ENCODE results near the gene GHR. TPM values are rescaled to one million over a fixed set of nuclear protein-coding genes. Genes with fewer than 3 reads are reported as not detected.

The GHR gene
- total RNA-seq, 1 donor = not detected

GRCh38 chr5:42583322-42583721 is 160.1 kb downstream of the GHR start:
- H3K4me1 ChIP-seq (ENCODE audit: insufficient read depth, low read length) = no peaks in the 10 kb centered on the region
- no peaks in the 10 kb centered on the region for H3K9me3 ChIP-seq (ENCODE audit: low read depth, low read length)
- no peak overlapping the region for H3K4me3 ChIP-seq (ENCODE audit: low read length)
- H3K27me3 ChIP-seq (ENCODE audit: insufficient read depth, low read length) = no peaks in the 10 kb centered on the region

GRCh38 chr5:42586625-42587024 is 163.4 kb downstream of the GHR start:
- H3K9me3 ChIP-seq (ENCODE audit: low read depth, low read length) = no peaks in the 10 kb centered on the region
- no peak overlapping the region for H3K4me3 ChIP-seq (ENCODE audit: low read length)

DNA sequence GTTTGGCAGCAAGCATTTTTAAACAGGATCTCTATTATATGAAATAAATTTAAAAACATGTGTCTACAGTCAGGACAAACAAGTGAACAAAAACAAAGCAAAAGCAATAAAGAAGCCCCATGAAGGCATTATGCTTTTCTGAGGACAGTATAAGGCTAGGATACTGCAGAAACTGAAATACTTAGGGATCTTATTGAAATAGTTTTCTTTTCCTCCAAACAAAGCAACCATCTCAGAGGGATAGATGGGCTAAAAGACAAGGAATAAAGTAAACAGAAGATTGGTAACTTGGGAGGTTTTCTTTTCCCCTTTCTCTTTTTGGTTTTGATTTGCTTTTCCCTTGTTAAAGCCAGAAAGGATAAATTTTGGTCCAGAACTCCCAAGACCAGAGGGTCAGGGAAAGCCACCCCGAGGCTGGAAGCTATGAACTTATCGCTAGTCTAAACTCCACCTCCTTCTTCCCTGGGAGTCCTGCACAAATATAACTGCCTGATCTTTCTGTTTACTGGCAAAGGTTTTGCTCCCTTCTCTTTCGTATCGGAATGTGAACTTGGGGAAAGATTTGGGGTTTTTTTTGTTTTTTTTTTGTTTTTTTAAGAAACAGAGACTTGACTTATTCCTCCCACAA is 164.0 kb downstream of the GHR start:
- H3K4me3 ChIP-seq (ENCODE audit: low read length) = no peak overlapping the region

More at GRCh38 chr5:42586625-42587024, 163.4 kb downstream of the GHR start:
- Histone ChIP-seq H3K27me3 (ENCODE audit: insufficient read depth, low read length) (no peaks in the 10 kb centered on the region), H3K4me1 (ENCODE audit: insufficient read depth, low read length) (peaks cover 11% of the 10 kb centered on the region)

DNA sequence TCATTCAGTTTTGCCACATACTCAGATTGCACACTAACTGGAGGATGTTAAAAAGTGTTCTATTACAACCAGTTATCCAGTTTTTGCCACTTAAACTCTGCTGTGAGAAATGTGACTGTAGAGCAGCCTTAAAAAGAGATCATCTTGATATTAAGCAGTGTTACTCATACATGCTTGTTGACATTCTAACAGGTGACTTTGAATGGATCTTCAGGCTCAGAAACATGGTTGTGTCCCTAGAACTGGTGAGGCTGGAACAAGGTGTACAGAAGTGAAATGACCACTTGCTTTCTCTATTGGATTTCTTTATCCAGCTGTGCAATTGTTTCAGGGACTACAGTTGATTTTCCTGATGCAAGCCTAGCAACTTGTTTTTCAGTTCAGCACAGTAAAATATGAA is 167.3 kb downstream of the GHR start:
- no peak overlapping the region for H3K4me3 ChIP-seq (ENCODE audit: low read length)
- H3K27me3 ChIP-seq (ENCODE audit: insufficient read depth, low read length) = no peaks in the 10 kb centered on the region
- H3K9me3 ChIP-seq (ENCODE audit: low read depth, low read length) = no peaks in the 10 kb centered on the region
- peaks cover 26% of the 10 kb centered on the region for H3K4me1 ChIP-seq (ENCODE audit: insufficient read depth, low read length)

More for the DNA sequence above, 164.0 kb downstream of the GHR start:
- H3K27me3 ChIP-seq (ENCODE audit: insufficient read depth, low read length) = no peaks in the 10 kb centered on the region
- no peaks in the 10 kb centered on the region for H3K9me3 ChIP-seq (ENCODE audit: low read depth, low read length)
- peaks cover 14% of the 10 kb centered on the region for H3K4me1 ChIP-seq (ENCODE audit: insufficient read depth, low read length)

DNA sequence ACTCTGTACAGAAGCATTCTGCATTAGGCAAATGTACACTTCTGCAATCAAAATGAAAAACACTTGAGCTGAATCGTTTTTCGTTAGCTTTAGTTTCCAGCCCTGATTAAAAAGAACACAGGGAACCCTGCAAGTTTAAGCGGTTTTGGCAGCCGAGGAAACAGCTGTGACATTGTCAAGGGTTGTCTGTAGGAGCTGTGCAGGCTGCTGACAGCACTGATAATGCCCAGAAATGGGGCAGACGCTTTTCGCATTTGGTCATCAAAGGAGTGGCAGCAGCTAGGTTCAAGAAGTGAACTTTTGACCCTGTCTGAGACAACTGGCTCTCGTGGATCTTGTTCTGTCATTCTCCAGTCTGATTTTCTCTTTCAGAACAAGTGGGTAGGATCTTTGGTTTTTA is 167.8 kb downstream of the GHR start:
- H3K4me3 ChIP-seq (ENCODE audit: low read length) = no peak overlapping the region
- no peaks in the 10 kb centered on the region for H3K27me3 ChIP-seq (ENCODE audit: insufficient read depth, low read length)
- no peaks in the 10 kb centered on the region for H3K9me3 ChIP-seq (ENCODE audit: low read depth, low read length)
- peaks cover 26% of the 10 kb centered on the region for H3K4me1 ChIP-seq (ENCODE audit: insufficient read depth, low read length)

DNA sequence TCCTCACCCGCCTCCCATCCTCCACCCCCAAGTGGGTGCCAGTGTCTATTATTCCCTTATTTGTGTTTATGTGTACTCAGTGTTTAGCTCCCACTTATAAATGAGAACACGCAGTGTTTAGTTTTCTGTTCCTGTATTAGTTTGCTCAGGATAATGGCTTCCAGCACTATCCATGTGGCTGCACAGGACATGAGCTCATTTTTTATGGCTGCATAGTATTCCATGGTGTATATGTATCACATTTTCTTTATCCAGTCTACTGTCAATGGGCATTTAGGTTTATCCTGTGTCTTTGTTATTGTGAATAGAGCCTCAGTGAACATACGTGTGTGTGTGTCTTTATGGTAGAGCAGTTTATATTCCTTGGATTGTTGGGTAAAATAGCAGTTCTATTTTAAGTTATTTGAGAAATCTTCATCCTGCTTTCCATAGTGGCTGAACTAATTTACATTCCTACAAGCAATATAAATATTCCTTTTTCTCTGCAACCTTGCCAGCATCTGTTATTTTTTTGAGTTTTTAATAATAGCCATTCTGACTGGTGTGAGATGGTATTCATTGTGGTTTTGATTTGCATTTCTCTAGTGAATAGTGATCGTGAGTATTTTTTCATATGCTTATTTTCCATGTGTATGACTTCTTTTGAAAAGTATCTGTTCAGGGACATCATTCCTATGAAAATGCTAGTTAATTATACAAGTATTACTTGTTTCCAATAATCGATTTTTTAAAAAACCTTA is 169.3 kb downstream of the GHR start:
- peaks cover 26% of the 10 kb centered on the region for H3K4me1 ChIP-seq (ENCODE audit: insufficient read depth, low read length)
- H3K4me3 ChIP-seq (ENCODE audit: low read length) = no peak overlapping the region
- H3K9me3 ChIP-seq (ENCODE audit: low read depth, low read length) = no peaks in the 10 kb centered on the region
- no peaks in the 10 kb centered on the region for H3K27me3 ChIP-seq (ENCODE audit: insufficient read depth, low read length)

DNA sequence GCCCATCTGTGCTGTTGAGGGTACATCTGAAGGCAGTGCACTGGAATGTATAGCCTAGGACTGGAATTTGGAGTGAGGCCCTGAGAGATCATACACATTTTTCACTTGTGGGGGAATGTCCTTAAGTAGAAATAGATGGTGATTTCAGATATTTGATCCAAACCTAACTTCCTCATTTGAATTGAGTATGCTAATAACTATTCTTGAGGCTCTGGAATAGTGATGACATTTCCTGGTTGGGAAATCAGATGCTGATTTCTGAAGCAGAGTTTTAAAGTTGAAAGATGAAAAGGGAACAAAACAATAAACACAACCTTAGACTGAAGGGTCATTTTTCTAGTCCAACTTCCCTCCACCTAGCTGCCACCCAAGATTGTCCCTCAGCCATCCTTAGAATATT is 170.4 kb downstream of the GHR start:
- no peak overlapping the region for H3K4me3 ChIP-seq (ENCODE audit: low read length)
- no peaks in the 10 kb centered on the region for H3K27me3 ChIP-seq (ENCODE audit: insufficient read depth, low read length)
- H3K4me1 ChIP-seq (ENCODE audit: insufficient read depth, low read length) = peaks cover 26% of the 10 kb centered on the region
- H3K9me3 ChIP-seq (ENCODE audit: low read depth, low read length) = no peaks in the 10 kb centered on the region

GRCh38 chr5:42595597-42595996 is 172.4 kb downstream of the GHR start:
- Histone ChIP-seq H3K9me3 (ENCODE audit: low read depth, low read length) (no peaks in the 10 kb centered on the region), H3K27me3 (ENCODE audit: insufficient read depth, low read length) (no peaks in the 10 kb centered on the region), H3K4me1 (ENCODE audit: insufficient read depth, low read length) (peaks cover 25% of the 10 kb centered on the region), H3K4me3 (ENCODE audit: low read length) (no peak overlapping the region)

DNA sequence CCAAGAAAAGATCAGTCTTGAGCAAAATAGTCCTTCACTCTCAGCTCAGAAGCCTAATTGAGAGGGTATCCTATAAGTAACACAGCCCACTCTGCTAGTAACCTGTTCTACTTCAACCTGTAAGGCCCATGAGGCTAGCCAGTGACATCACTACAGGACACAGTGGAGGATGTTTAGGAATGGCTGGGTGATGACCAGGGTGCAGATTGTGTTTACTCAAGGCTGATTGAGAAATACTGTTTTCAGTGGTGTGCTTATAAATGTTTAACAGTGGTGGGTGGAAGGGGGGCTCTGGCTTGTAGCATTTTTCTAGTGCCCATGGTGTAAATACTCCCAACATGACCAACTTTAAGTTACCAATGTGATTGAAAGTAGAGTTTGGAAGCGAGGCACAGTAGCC is 173.6 kb downstream of the GHR start:
- H3K4me3 ChIP-seq (ENCODE audit: low read length) = no peak overlapping the region
- H3K4me1 ChIP-seq (ENCODE audit: insufficient read depth, low read length) = peaks cover 13% of the 10 kb centered on the region
- H3K9me3 ChIP-seq (ENCODE audit: low read depth, low read length) = no peaks in the 10 kb centered on the region
- H3K27me3 ChIP-seq (ENCODE audit: insufficient read depth, low read length) = no peaks in the 10 kb centered on the region

GRCh38 chr5:42597318-42597937 is 174.2 kb downstream of the GHR start:
- Histone ChIP-seq H3K4me1 (ENCODE audit: insufficient read depth, low read length) (peaks cover 11% of the 10 kb centered on the region), H3K27me3 (ENCODE audit: insufficient read depth, low read length) (no peaks in the 10 kb centered on the region), H3K9me3 (ENCODE audit: low read depth, low read length) (no peaks in the 10 kb centered on the region), H3K4me3 (ENCODE audit: low read length) (no peak overlapping the region)

GRCh38 chr5:42598311-42598710 is 175.1 kb downstream of the GHR start:
- H3K4me3 ChIP-seq (ENCODE audit: low read length) = no peak overlapping the region
- H3K9me3 ChIP-seq (ENCODE audit: low read depth, low read length) = no peaks in the 10 kb centered on the region
- no peaks in the 10 kb centered on the region for H3K27me3 ChIP-seq (ENCODE audit: insufficient read depth, low read length)
- peaks cover 10% of the 10 kb centered on the region for H3K4me1 ChIP-seq (ENCODE audit: insufficient read depth, low read length)

- H3K4me3 ChIP-seq (ENCODE audit: low read length) = no peak overlapping the region
- H3K27me3 ChIP-seq (ENCODE audit: insufficient read depth, low read length) = no peaks in the 10 kb centered on the region
- peaks cover 2% of the 10 kb centered on the region for H3K4me1 ChIP-seq (ENCODE audit: insufficient read depth, low read length)
- no peaks in the 10 kb centered on the region for H3K9me3 ChIP-seq (ENCODE audit: low read depth, low read length)
These were observed 175.9 kb downstream of the GHR start for GRCh38 chr5:42599106-42599505.

- H3K4me3 ChIP-seq (ENCODE audit: low read length) = no peak overlapping the region
- H3K27me3 ChIP-seq (ENCODE audit: insufficient read depth, low read length) = no peaks in the 10 kb centered on the region
- H3K9me3 ChIP-seq (ENCODE audit: low read depth, low read length) = no peaks in the 10 kb centered on the region
- H3K4me1 ChIP-seq (ENCODE audit: insufficient read depth, low read length) = no peaks in the 10 kb centered on the region
These were observed 177.2 kb downstream of the GHR start for GRCh38 chr5:42600441-42600840.

- no peaks in the 10 kb centered on the region for H3K9me3 ChIP-seq (ENCODE audit: low read depth, low read length)
- no peaks in the 10 kb centered on the region for H3K27me3 ChIP-seq (ENCODE audit: insufficient read depth, low read length)
- no peaks in the 10 kb centered on the region for H3K4me1 ChIP-seq (ENCODE audit: insufficient read depth, low read length)
- no peak overlapping the region for H3K4me3 ChIP-seq (ENCODE audit: low read length)
These were observed 181.0 kb downstream of the GHR start for GRCh38 chr5:42604171-42604711.

DNA sequence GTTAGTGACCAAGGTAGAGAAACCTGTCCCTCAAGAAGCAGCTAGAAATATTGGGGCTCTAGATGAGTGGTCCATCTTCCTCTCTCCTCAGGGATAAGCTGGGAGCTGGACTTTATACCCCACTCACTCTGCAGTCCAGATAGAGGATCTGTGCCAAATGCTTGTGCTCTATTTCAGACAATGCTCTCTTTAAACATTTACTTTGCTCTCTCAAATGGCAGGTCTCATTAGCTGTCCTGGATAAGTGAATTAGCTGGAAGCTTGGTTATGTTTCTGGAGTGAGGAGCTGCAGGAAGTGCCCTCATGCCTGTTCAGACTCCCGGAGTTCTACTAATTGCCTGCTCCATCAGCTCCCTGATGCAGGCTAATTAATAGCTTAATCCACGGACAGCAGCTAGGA is 182.3 kb downstream of the GHR start:
- Histone ChIP-seq H3K4me3 (ENCODE audit: low read length) (no peak overlapping the region), H3K27me3 (ENCODE audit: insufficient read depth, low read length) (no peaks in the 10 kb centered on the region), H3K4me1 (ENCODE audit: insufficient read depth, low read length) (no peaks in the 10 kb centered on the region), H3K9me3 (ENCODE audit: low read depth, low read length) (no peaks in the 10 kb centered on the region)

Measured in mononuclear cell (primary cell).